GM12801 (cell line): ENCODE data around the gene LCTL.

ENCODE experiments used
- CTCF ChIP-seq: IDR thresholded peaks from one replicate; pipeline ENCODE4 v1.5.1; 2011; ENCODE audit warnings: control low read depth; ENCODE audit not compliant: insufficient read length; ENCODE audit errors: extremely low read depth

LCTL gene

GRCh38 chr15:66570327-66570726 lies 4.5 kb upstream of the LCTL start:
- no peak for TF ChIP-seq CTCF

- TF ChIP-seq CTCF = no peak
These were observed 3.8 kb upstream of the LCTL start for GRCh38 chr15:66569461-66570137.

GRCh38 chr15:66567897-66568296 lies 2.1 kb upstream of the LCTL start:
- TF ChIP-seq CTCF = no peak

- no peak for TF ChIP-seq CTCF
These were observed 1.2 kb upstream of the LCTL start for GRCh38 chr15:66566963-66567531.

- TF ChIP-seq CTCF = no peak
These were observed 607 bp downstream of the LCTL start for GRCh38 chr15:66565141-66565641.

GRCh38 chr15:66564136-66565041 lies 1.4 kb downstream of the LCTL start:
- no peak for TF ChIP-seq CTCF

- no peak for TF ChIP-seq CTCF
These were observed 2.2 kb downstream of the LCTL start for GRCh38 chr15:66563566-66564110.
